Suppressor macrophage treated with lipopolysaccharide for 4 hours (primary cell): ENCODE data around the gene GMPR.

Experiments used
- DNase-seq: peaks from one replicate; pipeline ENCODE4 v3.0.0-alpha.2; 2020

Gene GMPR

DNA sequence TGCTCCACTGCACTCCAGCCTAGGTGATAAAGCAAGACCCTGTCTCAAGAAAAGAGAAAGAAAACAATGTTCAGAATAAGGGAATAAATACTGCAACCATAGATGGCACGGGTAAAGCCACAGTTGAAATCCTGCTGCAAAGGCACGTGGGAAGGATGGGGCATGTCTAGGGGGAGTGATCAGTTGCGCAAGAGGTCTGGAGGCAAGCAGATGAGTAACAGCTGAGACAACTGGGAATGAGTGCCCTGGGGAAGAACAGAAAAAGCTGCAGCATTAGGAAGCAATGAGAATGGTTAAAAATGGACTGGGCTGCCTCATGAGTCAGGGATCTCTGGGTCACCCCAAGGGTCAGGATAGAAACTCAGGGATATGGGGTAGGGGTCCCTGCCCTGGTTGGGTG lies 96.3 kb downstream of the GMPR start:
- peak; percentile 94 for DNase-seq

DNA sequence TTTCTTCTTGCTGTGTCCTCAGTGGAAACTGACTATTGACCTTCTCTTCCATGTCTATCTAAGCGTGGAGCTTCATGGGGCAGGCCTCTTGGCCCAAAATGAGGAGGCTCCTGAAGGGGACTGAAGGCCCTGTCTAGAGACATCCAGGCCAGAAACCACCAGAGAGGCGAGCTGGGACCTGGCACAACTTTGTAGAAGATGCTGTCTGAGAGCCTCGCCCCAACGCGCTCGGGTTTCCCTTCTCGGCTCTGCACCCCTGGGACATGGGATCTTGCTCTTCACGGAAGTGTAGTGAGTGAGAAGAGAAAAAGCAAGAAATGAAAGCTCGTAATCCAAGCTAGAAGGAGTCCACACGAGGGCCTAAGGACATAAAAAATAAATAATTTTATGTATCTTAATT lies 96.8 kb downstream of the GMPR start:
- no peak for DNase-seq

DNA sequence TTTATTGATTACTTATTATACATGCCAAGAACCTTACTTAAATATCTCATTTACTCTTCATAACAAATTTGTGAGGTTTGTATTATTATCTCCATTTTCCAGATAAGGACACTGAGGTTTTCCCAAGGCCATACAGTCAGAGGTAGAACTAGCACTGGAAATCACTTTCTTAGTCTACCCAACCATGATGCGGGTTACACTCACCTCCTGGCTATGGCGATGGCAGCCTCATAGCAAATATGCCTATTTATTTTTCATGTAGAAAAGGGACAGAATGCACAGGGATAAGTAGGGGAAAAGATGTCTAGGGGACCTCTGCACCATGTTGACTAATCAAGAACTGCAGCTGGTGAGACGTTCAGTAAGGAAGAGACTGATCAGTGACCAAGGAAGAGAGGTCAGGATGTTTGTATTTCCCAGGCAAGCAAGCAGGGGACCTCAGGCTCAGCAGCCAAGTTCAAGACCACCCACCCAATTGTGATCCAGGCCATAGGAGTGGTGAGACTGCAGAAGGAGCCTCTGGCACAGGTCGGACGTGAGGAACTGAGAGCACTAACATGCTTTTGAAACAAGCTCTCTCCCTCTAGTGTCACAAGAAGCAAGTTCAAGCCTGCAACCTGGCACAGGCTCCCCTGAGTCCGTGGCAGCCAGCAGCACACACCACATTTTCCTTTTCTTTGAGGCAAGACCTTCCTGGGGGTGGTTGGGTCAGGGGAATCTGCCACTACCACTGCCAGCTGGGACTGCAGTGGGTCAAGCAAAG lies 97.8 kb downstream of the GMPR start:
- no peak for DNase-seq

DNA sequence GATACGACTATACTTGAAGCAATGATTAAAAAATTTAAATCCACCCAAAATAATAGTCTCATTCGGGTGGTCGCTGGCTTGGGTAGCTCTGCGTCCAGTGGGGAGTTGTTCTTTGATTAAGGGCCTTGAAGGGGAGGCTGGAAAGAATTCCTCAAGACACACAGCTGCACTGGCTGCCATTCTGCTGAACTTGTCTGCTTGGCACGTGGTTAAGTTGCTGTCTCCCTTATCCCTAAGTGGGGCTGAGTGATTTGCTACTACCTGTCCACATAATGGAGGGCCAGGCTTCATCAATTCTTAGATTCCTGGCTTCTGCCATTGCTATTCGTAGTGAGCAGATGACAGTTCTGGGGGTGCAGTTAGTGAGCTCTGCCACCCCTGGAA lies 98.5 kb downstream of the GMPR start:
- DNase-seq = no peak

DNA sequence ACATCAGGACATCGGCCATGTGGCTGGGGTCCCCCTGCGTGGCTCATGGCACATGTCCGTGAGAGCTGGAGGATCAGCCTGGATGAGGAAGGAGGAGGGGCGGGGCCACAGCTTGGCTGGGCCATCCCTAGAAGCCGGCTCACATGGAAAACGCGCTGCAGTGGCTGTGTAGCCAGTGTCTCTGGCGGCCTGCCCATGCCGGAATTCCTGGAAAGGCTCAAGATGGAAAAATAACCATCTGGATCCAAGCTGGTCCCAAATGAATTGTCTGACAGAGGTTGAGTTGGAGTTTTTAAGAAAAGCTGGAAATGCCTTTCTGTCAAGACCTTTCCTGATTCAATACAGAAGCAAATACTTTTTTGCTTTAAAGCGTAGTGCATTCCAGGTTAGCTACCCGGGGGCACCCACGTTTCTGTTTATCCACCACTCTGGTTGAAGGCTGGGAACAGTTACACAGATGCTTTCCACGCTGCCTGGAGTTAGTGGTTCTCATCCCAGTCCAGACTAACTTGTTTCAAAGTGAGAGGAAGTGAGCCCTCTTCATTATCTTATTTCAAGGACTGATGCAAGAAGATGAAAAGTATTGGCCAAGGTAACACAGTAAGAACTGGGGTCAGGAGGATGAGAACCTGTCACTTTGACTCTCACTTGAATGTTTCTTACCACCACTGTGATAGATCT lies 99.0 kb downstream of the GMPR start:
- DNase-seq = no peak

DNA sequence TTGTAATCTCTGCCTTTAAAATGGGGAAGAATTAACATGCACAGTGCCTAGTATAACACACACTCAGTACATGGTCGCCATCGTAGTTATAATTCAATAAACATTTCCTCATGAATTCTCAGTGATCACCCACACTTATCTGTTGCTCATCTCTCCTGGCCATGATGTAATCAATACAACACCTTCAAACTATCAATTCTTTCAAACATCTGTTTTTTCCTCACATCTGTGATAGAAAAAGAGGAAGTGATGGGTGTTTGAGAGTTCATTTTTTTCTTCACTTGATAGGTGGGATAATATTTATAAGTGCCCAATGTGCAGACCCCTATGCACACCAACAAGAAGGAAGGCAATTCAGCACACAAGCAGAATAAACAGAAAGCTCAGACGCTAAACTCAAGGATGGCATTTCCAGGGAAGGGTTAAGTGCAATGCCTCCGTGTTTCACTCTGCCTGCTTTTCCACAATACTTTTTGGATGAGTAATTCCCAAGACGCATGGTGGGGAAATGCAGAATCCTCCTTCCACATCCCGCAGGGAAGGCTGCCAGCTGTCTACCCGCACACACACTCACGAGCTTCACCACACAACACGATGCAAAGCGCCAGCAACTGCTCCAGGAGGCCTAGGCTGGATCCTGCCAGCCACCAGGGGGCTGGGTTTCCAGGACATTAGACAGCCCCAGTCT lies 100.3 kb downstream of the GMPR start:
- DNase-seq = no peak

DNA sequence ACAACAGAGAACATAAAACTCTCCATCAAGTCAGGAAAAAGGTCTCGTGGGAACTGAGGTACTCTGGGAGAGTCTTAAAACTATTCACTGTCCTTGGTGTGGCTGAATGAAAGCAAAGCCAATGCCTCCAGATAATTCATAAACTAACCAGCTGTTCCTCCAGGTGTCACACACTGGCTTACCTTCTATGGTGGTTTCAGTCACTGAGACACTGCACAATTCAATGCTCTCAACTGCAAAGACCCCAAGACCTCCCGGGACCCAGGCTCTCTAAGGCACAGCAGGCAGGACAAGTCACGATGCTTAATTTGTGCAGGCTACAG lies 100.8 kb downstream of the GMPR start:
- no peak for DNase-seq

DNA sequence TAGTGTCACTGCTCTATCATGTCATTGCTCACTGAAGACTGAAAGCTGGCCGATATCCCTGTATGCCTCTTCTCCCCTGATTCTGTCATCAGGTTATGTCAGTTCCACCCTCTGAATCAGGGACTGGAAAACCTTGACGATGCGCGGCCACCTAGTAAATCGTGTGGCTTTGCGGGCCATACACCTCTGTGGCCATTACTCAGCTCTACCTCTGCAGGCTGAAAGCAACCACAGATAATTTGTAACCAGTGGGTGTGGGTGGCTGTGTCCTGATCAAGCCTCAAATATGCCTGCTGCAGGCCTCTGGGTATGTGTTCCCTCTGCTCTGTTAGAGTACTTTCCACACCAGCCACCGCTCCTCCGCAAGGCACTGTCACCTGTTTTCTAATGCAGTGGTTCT lies 105.2 kb downstream of the GMPR start:
- no peak for DNase-seq

DNA sequence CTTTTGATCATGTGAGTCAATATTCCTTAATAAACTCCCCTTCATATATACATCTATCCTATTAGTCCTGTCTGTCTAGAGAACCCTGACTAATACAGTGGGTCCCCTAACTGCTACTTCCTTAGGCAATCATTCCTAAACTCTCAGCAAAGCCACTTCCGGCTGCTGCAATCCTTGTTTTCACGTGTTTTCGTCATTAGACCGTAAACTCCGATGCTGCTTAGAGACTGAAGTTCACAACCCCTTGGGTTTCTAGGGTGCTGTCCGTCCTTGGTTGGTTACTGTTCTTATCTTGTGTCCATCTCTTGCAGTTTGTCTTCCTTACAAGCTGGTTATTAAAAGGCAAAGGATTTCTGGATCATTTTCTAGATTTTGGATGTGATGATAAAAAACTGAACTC lies 106.4 kb downstream of the GMPR start:
- DNase-seq = peak; percentile 28
